Epithelial cell of esophagus (primary cell): ENCODE data around the gene DARS1.

Experiments
- DNase-seq: peaks from one replicate; pipeline ENCODE4 v3.0.0; 2010; ENCODE audit warnings: low read depth
- H3K4me3 ChIP-seq: 2 replicates; pipeline ENCODE4 v1.5.1; 2011; ENCODE audit warnings: mild to moderate bottlenecking, low read length, control low read depth
- CTCF ChIP-seq: IDR thresholded peaks from 2 replicates; pipeline ENCODE4 v1.5.1; 2011; ENCODE audit warnings: low read depth, mild to moderate bottlenecking, low read length, control low read depth, inconsistent platforms; ENCODE audit not compliant: insufficient read depth; ENCODE audit errors: missing control alignments

DARS1 gene

DNA sequence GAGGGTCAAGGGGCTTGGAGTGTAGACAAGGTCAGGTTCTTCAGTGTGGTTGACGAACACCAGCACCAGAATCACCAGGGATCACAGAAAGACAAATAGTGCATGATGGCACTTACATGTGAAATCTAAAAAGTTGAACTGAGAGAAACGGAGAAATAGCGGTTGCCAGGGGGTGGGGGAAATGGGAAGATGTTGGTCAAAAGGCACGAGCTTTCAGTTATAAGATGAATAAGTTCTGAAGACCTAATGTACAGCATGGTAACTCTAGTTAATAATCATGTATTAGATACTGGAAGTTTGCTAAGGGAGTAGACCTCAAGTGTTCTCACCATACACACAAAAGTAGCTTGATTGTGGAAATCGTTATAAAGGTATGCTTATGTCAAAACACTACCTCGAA, 43.7 kb upstream of the DARS1 start:
- H3K4me3 ChIP-seq = no peak overlapping the region
- no peak for DNase-seq
- no peak for TF ChIP-seq CTCF

- no peak for DNase-seq
- no peak for TF ChIP-seq CTCF
- no peak overlapping the region for H3K4me3 ChIP-seq
Measured at GRCh38 chr2:136028001-136028400, 42.6 kb upstream of the DARS1 start.

DNA sequence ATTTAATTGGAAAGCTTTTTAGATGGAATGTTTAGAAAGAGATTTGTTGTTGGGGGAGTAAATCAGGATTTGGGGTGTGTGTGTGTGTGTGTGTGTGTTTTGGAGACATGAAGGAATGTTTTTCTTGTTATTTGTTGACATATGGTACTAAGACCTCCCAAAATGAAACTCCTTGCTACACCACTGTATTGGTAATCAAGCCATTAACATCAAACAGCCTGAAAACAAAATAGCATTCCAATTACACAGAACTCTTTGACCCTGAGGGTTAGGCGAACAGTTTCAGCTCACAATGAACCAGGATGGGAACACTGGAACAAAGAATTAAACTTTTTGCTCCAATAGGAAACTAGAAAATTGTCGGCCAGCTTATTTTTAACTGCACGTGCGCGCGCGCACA, 41.7 kb upstream of the DARS1 start:
- TF ChIP-seq CTCF = no peak
- DNase-seq = no peak
- no peak overlapping the region for H3K4me3 ChIP-seq

DNA sequence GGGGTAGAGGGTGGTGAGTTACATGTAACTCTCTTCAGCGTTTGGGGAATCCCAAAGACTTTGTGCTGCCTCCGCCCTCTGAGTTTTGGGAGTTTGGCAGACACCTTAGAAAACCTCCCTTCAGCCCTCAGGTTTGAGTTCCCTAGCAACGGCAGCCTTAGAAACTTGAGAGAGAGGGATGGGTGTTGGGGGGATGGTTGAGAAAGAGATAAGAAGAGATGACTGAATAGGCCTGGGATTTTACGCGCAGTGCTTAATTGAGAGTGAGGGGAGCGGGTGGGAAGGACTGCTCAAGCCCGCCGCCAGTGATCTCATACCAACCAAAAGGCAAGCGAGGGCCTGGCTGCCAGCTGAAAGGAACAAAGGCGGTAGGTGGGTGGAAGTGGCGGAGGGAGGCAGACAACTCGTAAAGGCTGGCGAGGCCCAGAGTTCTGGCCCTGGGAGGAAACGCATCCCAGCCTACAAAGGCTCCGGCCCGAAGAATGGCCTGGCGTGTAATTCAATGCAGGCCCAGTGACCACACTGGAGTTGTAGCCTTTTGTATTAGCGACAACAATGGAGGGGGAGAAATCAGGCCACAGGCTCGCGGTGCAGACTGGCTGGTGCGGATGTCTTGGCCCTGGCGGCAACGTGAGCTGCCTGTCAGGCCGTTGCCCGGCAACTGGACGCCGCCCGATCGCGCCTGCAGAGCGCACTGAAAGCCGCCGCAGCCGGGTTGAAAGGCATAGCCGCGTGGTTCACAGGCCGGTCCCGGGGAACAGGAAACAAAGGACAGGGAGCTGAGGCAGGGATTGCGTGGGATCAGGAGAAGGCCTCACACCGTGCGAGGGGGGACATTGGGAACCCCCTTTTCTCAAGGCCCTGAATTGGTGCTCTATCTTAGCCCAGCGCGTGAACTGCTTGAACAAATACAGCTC, 39.9 kb upstream of the DARS1 start:
- H3K4me3 ChIP-seq = no peak overlapping the region
- DNase-seq = peak; percentile 77
- no peak for TF ChIP-seq CTCF

DNA sequence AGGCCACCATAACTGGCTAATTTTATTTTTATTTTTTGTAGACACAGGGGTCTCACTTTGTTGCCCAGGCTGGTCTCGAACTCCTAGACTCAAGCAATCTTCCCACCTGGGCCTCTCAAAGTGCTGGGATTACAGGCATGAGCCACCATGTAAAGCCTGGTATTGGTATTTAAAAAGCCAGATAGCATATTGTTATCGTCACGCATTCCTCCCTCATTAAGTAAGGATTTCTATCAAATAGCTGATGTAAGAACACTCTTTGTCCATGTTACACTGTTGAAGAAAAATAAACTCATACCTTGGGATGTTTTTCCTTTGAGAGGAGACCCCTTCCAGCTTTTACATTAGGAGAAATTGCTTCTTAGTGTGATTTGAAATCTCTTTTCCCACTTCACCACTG, 39.2 kb upstream of the DARS1 start:
- no peak overlapping the region for H3K4me3 ChIP-seq
- TF ChIP-seq CTCF = no peak
- DNase-seq = no peak

DNA sequence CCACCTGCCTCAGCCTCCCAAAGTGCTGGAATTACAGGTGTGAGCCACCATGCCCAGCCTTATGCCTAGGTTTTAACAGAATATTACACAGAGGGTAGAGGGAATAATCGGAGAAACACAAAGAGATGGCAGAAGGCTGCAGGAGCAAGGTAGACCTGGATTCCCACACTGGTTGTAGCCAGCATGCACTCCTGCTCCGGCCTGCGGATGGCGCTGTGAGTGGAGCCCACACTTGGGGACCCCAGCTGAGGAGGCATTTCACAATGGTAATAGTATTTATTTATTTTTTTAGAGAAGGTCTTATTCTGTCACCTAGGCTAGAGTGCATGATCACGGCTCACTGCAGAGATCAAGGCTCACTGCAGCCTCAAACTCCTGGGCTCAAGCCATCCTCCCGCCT, 38.8 kb upstream of the DARS1 start:
- DNase-seq = no peak
- no peak overlapping the region for H3K4me3 ChIP-seq
- TF ChIP-seq CTCF = no peak

DNA sequence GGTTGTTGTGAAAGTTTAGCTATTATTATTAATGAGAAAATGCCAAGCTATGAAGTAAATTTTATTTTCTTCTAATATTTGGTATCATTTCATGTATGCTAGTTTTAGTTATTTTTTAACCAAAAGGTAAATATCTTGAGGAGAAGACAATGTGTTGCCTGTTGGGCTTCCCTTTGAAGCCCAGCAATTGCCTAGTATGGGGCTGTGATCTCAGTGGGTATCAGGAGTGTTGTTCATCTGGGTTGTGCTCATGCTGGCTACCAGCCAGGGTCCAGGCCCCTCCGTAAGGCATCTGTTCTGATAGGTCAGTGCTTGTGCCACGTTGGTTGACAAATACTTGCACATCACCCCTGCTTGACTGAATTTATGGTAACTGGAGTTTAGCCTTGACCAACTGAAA, 38.0 kb upstream of the DARS1 start:
- DNase-seq = no peak
- no peak for TF ChIP-seq CTCF
- no peak overlapping the region for H3K4me3 ChIP-seq
